Measurements from ENCODE around the gene CD48. TPM values are rescaled to one million over a fixed set of nuclear protein-coding genes. Genes with fewer than 3 reads are reported as not detected.

Gene CD48
- total RNA-seq, 1 donor from 2014 or later: not detected

DNA sequence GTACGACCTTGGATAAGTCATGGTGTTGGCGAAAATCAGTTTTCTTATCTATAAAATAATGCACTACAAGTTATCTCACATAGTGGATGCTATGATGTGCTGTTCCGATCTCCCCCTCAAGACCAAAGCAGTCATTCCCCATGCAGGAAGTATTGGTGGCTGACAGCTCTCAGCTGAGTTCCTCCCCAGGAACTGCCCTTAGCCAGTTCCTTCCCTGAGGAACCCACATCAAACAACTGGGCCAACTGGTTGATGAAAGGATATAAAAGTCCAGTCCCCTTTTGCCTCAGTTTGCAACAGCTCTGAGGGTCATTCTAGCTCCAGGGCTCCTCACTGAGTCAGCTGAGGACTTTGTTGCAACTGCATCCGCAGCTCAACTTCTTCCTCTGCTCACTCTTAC, 48.7 kb downstream of the CD48 start:
- Mint-ChIP-seq H3K27me3 (ENCODE audit: low read depth) (peaks cover 18% of the 10 kb centered on the region), H3K27ac (ENCODE audit: unreplicated experiment) (no peak overlapping the region), H3K9me3 (ENCODE audit: low read depth) (peaks cover 7% of the 10 kb centered on the region), H3K36me3 (ENCODE audit: low read depth) (no peaks in the 10 kb centered on the region), H3K4me3 (ENCODE audit: unreplicated experiment) (no peak overlapping the region), H3K4me1 (ENCODE audit: low read depth) (no peaks in the 10 kb centered on the region)
- TF ChIP-seq, protein P1, sequence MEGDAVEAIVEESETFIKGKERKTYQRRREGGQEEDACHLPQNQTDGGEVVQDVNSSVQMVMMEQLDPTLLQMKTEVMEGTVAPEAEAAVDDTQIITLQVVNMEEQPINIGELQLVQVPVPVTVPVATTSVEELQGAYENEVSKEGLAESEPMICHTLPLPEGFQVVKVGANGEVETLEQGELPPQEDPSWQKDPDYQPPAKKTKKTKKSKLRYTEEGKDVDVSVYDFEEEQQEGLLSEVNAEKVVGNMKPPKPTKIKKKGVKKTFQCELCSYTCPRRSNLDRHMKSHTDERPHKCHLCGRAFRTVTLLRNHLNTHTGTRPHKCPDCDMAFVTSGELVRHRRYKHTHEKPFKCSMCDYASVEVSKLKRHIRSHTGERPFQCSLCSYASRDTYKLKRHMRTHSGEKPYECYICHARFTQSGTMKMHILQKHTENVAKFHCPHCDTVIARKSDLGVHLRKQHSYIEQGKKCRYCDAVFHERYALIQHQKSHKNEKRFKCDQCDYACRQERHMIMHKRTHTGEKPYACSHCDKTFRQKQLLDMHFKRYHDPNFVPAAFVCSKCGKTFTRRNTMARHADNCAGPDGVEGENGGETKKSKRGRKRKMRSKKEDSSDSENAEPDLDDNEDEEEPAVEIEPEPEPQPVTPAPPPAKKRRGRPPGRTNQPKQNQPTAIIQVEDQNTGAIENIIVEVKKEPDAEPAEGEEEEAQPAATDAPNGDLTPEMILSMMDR (IDR thresholded peaks at IDR 0.05): no peak
- no peak for DNase-seq (ENCODE audit: low spot score)

DNA sequence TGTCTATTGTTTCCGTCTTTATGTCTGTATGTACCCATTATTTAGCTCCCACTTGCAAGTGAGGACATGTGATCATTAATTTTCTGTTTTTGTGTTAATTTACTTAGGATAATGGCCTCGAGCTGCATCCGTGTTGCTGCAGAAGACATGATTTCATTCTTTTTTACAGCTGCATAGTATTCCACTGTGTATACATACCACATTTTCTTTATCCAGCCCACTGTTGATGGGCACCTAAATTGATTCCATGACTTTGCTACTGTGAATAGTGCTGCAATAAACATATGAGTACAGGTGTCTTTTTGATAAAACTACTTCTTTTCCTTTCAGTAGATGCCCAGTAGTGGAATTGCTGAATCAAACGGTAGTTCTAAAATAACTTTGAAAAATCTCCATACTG, 52.1 kb downstream of the CD48 start:
- H3K36me3 Mint-ChIP-seq (ENCODE audit: low read depth): no peaks in the 10 kb centered on the region
- H3K4me3 Mint-ChIP-seq (ENCODE audit: unreplicated experiment): no peak overlapping the region
- TF ChIP-seq, protein P1 (IDR thresholded peaks at IDR 0.05): no peak
- peaks cover 7% of the 10 kb centered on the region for H3K9me3 Mint-ChIP-seq (ENCODE audit: low read depth)
- H3K27me3 Mint-ChIP-seq (ENCODE audit: low read depth): peaks cover 21% of the 10 kb centered on the region
- DNase-seq (ENCODE audit: low spot score): no peak
- no peaks in the 10 kb centered on the region for H3K4me1 Mint-ChIP-seq (ENCODE audit: low read depth)
- H3K27ac Mint-ChIP-seq (ENCODE audit: unreplicated experiment): no peak overlapping the region

DNA sequence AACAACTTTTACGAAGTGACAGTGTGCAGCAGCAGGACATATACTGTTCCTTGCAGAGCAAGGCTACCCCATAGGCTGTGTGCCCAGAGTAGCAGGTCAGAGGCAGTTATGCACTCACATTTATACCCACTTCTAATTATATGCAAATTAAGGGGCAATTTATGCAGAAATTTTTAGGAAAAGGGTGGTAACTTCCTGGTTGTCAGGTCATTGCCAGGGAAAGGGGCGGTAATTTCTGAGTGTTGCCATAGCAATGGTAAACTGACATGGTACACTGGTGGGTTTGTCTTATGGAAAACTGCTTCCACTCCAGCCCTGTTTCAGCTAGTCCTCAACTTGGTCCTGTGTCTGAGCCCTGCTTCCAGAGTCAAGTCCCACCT, 52.8 kb downstream of the CD48 start:
- peaks cover 18% of the 10 kb centered on the region for H3K27me3 Mint-ChIP-seq (ENCODE audit: low read depth)
- H3K4me3 Mint-ChIP-seq (ENCODE audit: unreplicated experiment): no peak overlapping the region
- no peak for DNase-seq (ENCODE audit: low spot score)
- peaks cover 7% of the 10 kb centered on the region for H3K9me3 Mint-ChIP-seq (ENCODE audit: low read depth)
- H3K36me3 Mint-ChIP-seq (ENCODE audit: low read depth): no peaks in the 10 kb centered on the region
- no peaks in the 10 kb centered on the region for H3K4me1 Mint-ChIP-seq (ENCODE audit: low read depth)
- TF ChIP-seq, protein P1 (IDR thresholded peaks at IDR 0.05): no peak
- no peak overlapping the region for H3K27ac Mint-ChIP-seq (ENCODE audit: unreplicated experiment)

DNA sequence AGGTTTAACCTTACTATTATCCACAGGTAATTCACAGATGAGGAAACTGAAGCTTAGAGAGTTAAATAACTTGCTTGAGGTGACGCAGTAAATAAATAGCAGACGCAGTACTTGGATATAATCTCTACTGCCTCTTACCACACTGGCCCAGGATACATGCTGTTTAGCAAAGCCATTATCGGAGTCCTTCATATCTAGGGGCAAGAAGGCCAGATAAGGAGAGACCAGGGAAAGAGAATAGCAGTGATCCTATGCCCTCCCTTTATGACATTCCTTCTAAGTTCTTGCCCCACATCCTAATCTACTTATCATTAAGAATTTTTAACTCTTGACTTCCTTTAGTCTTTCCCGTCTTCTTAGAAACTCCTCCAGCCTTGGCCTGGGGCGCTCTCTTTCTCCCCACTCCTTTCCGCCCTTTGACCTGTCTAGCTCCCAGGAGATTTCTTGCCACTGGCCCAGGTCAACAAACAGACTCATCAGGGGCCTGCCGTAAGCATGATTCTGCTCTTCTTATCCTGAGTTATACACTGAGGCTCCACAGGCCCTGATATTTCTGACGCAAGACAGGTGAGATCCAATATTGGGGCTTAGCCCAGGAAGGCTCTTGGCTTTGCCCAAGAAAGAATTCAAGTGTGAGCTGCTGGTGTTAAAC, 53.3 kb downstream of the CD48 start:
- H3K27me3 Mint-ChIP-seq (ENCODE audit: low read depth): peaks cover 18% of the 10 kb centered on the region
- no peak overlapping the region for H3K4me3 Mint-ChIP-seq (ENCODE audit: unreplicated experiment)
- DNase-seq (ENCODE audit: low spot score): no peak
- no peaks in the 10 kb centered on the region for H3K4me1 Mint-ChIP-seq (ENCODE audit: low read depth)
- TF ChIP-seq, protein P1 (IDR thresholded peaks at IDR 0.05): no peak
- peaks cover 7% of the 10 kb centered on the region for H3K9me3 Mint-ChIP-seq (ENCODE audit: low read depth)
- H3K36me3 Mint-ChIP-seq (ENCODE audit: low read depth): no peaks in the 10 kb centered on the region
- H3K27ac Mint-ChIP-seq (ENCODE audit: unreplicated experiment): no peak overlapping the region

DNA sequence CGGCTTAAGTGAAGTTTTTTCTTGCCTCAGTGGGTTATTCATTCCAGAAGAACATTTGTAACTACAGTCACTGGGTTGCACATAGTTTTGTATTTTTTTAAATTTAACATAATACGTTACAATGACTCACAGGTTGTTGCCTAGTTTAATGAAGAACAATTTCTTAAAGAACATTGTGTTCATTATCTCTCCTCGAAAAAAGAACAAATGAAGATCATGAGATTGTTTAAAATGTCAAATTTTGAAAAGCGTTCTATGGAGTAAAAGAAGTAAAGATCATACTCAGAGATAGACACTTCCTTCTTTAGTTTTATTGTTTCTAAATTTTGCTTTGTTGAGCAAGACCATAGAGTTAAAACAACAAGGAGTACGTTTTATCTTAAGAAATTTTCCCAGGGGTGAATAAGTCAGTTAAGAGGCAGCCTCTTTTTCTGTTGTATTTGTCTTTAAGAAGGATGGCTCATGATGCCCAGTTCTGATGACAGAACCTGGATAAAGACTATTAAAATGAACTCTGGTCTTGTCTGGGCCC, 54.3 kb downstream of the CD48 start:
- no peak overlapping the region for H3K27ac Mint-ChIP-seq (ENCODE audit: unreplicated experiment)
- no peaks in the 10 kb centered on the region for H3K36me3 Mint-ChIP-seq (ENCODE audit: low read depth)
- TF ChIP-seq, protein P1 (IDR thresholded peaks at IDR 0.05): no peak
- H3K27me3 Mint-ChIP-seq (ENCODE audit: low read depth): peaks cover 15% of the 10 kb centered on the region
- DNase-seq (ENCODE audit: low spot score): no peak
- H3K4me1 Mint-ChIP-seq (ENCODE audit: low read depth): no peaks in the 10 kb centered on the region
- peaks cover 7% of the 10 kb centered on the region for H3K9me3 Mint-ChIP-seq (ENCODE audit: low read depth)
- no peak overlapping the region for H3K4me3 Mint-ChIP-seq (ENCODE audit: unreplicated experiment)

Measured in chondrocyte (in vitro differentiated cells).